ENCODE data around the gene CAMKK2. TPM values are rescaled to one million over a fixed set of nuclear protein-coding genes. Genes with fewer than 3 reads are reported as not detected.

CAMKK2 gene
- total RNA-seq, 1 experiment from 2014 or later = 24.7 TPM

- Histone ChIP-seq H3K79me1 (ENCODE audit: insufficient read depth, low read depth, low read length, poor library complexity, severe bottlenecking) (no peaks in the 10 kb centered on the region), H3K23ac (ENCODE audit: insufficient read length, low read depth, low read length) (no peak overlapping the region), H3K14ac (ENCODE audit: insufficient read depth, low read length) (no peak overlapping the region), H2AFZ (ENCODE audit: low read length) (no peak overlapping the region), H3K9ac (ENCODE audit: extremely low read depth, insufficient read length, low read length) (no peak overlapping the region), H3K27ac (ENCODE audit: insufficient read length, low read depth, low read length) (no peak overlapping the region), H3K4me2 (ENCODE audit: insufficient read depth, insufficient read length, low read length) (no peak overlapping the region), H4K5ac (ENCODE audit: insufficient read length, low read depth, low read length) (no peak overlapping the region), H3K79me2 (ENCODE audit: insufficient read depth, low read length) (no peaks in the 10 kb centered on the region), H4K20me1 (ENCODE audit: control insufficient read depth, insufficient read depth, insufficient read length) (no peaks in the 10 kb centered on the region), H2BK5ac (ENCODE audit: insufficient read length, low read length) (no peak overlapping the region), H2BK15ac (ENCODE audit: low read depth, low read length) (no peak overlapping the region), H3T11ph (ENCODE audit: low read length) (no peak overlapping the region), H3K23me2 (ENCODE audit: insufficient read length, low read depth, low read length, poor library complexity, severe bottlenecking) (no peaks in the 10 kb centered on the region), H3K9me3 (ENCODE audit: control insufficient read depth, low read depth, low read length) (no peaks in the 10 kb centered on the region), H2AK5ac (ENCODE audit: insufficient read length, low read length) (no peak overlapping the region), H3K27me3 (ENCODE audit: insufficient read depth, low read length) (no peaks in the 10 kb centered on the region), H4K8ac (replicated peaks; ENCODE audit: insufficient read length, low read depth, low read length) (no peak overlapping the region), H3K56ac (ENCODE audit: insufficient read length, low read depth, low read length) (no peak overlapping the region), H4K91ac (ENCODE audit: insufficient read length, low read depth, low read length) (no peak overlapping the region), H2BK12ac (ENCODE audit: insufficient read length, low read depth, low read length) (no peak overlapping the region), H3K4ac (ENCODE audit: low read depth, low read length) (no peak overlapping the region), H2BK120ac (ENCODE audit: low read depth, low read length, poor library complexity, severe bottlenecking) (no peak overlapping the region), H3K4me1 (ENCODE audit: insufficient read depth, low read length) (no peaks in the 10 kb centered on the region), H3K18ac (ENCODE audit: insufficient read length, low read depth, low read length) (no peak overlapping the region), H2BK20ac (ENCODE audit: low read depth, low read length, poor library complexity, severe bottlenecking) (no peak overlapping the region)
- TF ChIP-seq, protein P1, sequence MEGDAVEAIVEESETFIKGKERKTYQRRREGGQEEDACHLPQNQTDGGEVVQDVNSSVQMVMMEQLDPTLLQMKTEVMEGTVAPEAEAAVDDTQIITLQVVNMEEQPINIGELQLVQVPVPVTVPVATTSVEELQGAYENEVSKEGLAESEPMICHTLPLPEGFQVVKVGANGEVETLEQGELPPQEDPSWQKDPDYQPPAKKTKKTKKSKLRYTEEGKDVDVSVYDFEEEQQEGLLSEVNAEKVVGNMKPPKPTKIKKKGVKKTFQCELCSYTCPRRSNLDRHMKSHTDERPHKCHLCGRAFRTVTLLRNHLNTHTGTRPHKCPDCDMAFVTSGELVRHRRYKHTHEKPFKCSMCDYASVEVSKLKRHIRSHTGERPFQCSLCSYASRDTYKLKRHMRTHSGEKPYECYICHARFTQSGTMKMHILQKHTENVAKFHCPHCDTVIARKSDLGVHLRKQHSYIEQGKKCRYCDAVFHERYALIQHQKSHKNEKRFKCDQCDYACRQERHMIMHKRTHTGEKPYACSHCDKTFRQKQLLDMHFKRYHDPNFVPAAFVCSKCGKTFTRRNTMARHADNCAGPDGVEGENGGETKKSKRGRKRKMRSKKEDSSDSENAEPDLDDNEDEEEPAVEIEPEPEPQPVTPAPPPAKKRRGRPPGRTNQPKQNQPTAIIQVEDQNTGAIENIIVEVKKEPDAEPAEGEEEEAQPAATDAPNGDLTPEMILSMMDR (conservative IDR thresholded peaks at IDR 0.05) = no peak
- H3K36me3 Mint-ChIP-seq (ENCODE audit: insufficient read depth in 1 of 3, low read depth in 3 of 3) = no peaks in the 10 kb centered on the region
- WGBS (ENCODE audit: extremely low coverage, insufficient read length, low lambda C conversion rate) = no CpG with 5 or more reads among the region's 6 CpGs
- peaks cover 0 to 3% of the 10 kb centered on the region in 2 experiments; a peak in 1 of 4 replicates for H3K4me1 Mint-ChIP-seq
- H3K4me3 Mint-ChIP-seq = no peak overlapping the region
- H3K9me3 Mint-ChIP-seq = no peaks in the 10 kb centered on the region
- DNase-seq = no peak
- no peaks in the 10 kb centered on the region; the same call in 1 of the 2 replicates for H3K27me3 Mint-ChIP-seq (ENCODE audit: low read depth)
- no peak overlapping the region for H3K27ac Mint-ChIP-seq
These were observed 99.6 kb downstream of the CAMKK2 start for GRCh38 chr12:121196902-121197301.
